Measurements from ENCODE around the gene SPCS1. TPM values are rescaled to one million over a fixed set of nuclear protein-coding genes. Genes with fewer than 3 reads are reported as not detected.
A peak's percentile ranks its signal among the peaks of the same experiment; 100 is the strongest.

The SPCS1 gene
- total RNA-seq, 1 experiment from 2014 or later = 124 TPM

DNA sequence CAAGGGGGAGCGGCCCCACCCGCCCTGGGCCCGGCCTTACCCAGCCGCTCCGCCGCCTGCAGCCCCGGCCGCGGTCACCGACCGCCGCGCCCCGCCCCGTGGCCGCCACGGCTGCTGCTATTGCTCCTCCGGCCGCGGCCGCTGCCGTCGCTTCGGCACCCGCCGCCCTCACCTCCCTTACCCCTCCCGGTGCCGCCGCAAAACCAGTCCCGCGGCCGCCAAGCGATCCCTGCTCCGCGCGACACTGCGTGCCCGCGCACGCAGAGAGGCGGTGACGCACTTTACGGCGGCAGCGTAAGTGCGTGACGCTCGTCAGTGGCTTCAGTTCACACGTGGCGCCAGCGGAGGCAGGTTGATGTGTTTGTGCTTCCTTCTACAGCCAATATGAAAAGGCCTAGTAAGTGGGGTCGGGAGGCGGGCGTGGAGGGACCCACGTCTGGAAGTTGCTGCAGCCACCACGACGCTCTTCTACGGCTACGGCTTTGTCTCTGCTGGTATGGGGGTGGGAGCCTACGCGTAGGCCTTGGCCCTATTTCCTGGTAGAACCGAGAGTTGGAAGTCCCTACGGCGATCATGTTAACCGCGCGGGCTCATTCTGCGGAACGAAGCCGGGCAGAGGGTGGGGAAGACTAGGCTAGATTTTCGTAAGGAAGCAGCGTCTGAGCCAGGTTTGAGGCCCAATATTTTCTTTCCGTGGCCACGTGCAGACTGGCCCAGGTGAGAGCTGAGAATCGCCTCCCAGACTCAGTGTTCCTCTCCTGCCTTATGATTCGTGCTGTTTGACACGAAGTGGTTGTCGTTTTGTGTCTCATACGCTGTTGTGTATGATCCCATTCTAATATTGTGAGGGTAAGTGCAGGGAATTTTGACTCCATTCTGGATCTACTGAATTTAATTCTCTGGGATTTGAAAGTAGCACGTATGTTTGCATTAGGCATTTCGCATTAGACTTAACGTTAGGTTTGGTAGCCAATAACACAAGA is 19.9 kb upstream of the SPCS1 start, which contains the start of the genes GNL3 and PBRM1:
GNL3 (plus strand) TSS at position 324 of the 983 bp plus-strand sequence; CDS start at position 385, 61 bp downstream.
PBRM1 (minus strand) TSS at position 205 of the 983 bp plus-strand sequence.
- no peak within 1 kb of the TSS for H2AFZ ChIP-seq (ENCODE audit: low read depth, low read length, poor library complexity, severe bottlenecking)
- no peaks in the 10 kb centered on the region for H3K9me3 ChIP-seq (ENCODE audit: control insufficient read depth in 1 of 2, insufficient read depth in 1 of 2, low read depth in 1 of 2, low read length in 2 of 2)
- DNase-seq (ENCODE audit: low read depth, low spot score) (peak; percentile 91), ATAC-seq (peak; percentile 80)
- ChIA-PET RAD21 (ENCODE audit: low non-redundant PET in 1 of 2, low total read pairs in 2 of 2, uncharacterized antibody in 2 of 2, unreplicated experiment in 2 of 2) (no interaction called here), POLR2A (interaction anchor here (1.4 kb wide), 1 partner anchor 11 kb away, joined by 4 read pairs; no protein-coding TSS in a partner anchor), CTCF (no interaction called here)
- H4K20me1 ChIP-seq (ENCODE audit: insufficient read depth) = peaks cover 3% of the 10 kb centered on the region; the same call in 1 of the 2 replicates
- H3K36me3 ChIP-seq (ENCODE audit: control insufficient read depth in 1 of 2, insufficient read depth in 2 of 2, low read length in 2 of 2) = peaks cover 36 to 48% of the 10 kb centered on the region in 2 experiments
- TSS peak; percentile 56 for BruUV-seq (replicated peaks)
- H3K4me2 ChIP-seq (ENCODE audit: low read length) = peak within 1 kb of the TSS; percentile 81
- no peaks in the 10 kb centered on the region for H3K27me3 ChIP-seq (ENCODE audit: insufficient read depth, low read length)
- peak within 1 kb of the TSS; percentile 74 for H3K27ac ChIP-seq (ENCODE audit: low read depth, low read length)
- intact Hi-C loops (cut with micrococcal nuclease) = no loop called here
- H3K9ac ChIP-seq (ENCODE audit: low read length) = peak within 1 kb of the TSS; percentile 97
- no peak for TF ChIP-seq EZH2 (IDR thresholded peaks at IDR 0.05)
- TF ChIP-seq, protein P1, sequence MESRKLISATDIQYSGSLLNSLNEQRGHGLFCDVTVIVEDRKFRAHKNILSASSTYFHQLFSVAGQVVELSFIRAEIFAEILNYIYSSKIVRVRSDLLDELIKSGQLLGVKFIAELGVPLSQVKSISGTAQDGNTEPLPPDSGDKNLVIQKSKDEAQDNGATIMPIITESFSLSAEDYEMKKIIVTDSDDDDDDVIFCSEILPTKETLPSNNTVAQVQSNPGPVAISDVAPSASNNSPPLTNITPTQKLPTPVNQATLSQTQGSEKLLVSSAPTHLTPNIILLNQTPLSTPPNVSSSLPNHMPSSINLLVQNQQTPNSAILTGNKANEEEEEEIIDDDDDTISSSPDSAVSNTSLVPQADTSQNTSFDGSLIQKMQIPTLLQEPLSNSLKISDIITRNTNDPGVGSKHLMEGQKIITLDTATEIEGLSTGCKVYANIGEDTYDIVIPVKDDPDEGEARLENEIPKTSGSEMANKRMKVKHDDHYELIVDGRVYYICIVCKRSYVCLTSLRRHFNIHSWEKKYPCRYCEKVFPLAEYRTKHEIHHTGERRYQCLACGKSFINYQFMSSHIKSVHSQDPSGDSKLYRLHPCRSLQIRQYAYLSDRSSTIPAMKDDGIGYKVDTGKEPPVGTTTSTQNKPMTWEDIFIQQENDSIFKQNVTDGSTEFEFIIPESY (IDR thresholded peaks at IDR 0.05; ENCODE audit: extremely low read depth, insufficient replicate concordance, low read length) = peak; percentile 4
- TF ChIP-seq FOSL1 (IDR thresholded peaks at IDR 0.05; ENCODE audit: low read depth) = no peak
- peak; percentile 96 for TF ChIP-seq ZFX (IDR thresholded peaks at IDR 0.05)
- TF ChIP-seq, protein P2, sequence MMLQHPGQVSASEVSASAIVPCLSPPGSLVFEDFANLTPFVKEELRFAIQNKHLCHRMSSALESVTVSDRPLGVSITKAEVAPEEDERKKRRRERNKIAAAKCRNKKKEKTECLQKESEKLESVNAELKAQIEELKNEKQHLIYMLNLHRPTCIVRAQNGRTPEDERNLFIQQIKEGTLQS (IDR thresholded peaks at IDR 0.05) = no peak
- no peak for TF ChIP-seq ELF1 (IDR thresholded peaks at IDR 0.05; ENCODE audit: borderline replicate concordance, low read depth)
- peak; percentile 67 for TF ChIP-seq YY1 (IDR thresholded peaks at IDR 0.05; ENCODE audit: extremely low read depth, insufficient replicate concordance, low read depth, low read length)
- TF ChIP-seq CBX3 (IDR thresholded peaks at IDR 0.05; ENCODE audit: low read depth) = 0 out of 2 replicates have a peak, but pooled peaks have one; percentile 62
- no peak for TF ChIP-seq RAD21 (IDR thresholded peaks at IDR 0.05; ENCODE audit: low read depth)
- no peak for TF ChIP-seq ZNF274 (IDR thresholded peaks at IDR 0.05; ENCODE audit: low read depth, low read length)
- TF ChIP-seq SIN3A (IDR thresholded peaks at IDR 0.05; ENCODE audit: low read depth) = peak; percentile 99
- TF ChIP-seq JUND (IDR thresholded peaks at IDR 0.05) = no peak; the same call in 1 of the 2 replicates
- TF ChIP-seq POLR2A (IDR thresholded peaks at IDR 0.05; ENCODE audit: borderline replicate concordance, extremely low read depth, insufficient read depth, insufficient read length) = peak; percentile 33
- peak; percentile 95 for TF ChIP-seq POLR2AphosphoS5 (IDR thresholded peaks at IDR 0.05; ENCODE audit: low read depth, low read length)
- TF ChIP-seq, protein P3, sequence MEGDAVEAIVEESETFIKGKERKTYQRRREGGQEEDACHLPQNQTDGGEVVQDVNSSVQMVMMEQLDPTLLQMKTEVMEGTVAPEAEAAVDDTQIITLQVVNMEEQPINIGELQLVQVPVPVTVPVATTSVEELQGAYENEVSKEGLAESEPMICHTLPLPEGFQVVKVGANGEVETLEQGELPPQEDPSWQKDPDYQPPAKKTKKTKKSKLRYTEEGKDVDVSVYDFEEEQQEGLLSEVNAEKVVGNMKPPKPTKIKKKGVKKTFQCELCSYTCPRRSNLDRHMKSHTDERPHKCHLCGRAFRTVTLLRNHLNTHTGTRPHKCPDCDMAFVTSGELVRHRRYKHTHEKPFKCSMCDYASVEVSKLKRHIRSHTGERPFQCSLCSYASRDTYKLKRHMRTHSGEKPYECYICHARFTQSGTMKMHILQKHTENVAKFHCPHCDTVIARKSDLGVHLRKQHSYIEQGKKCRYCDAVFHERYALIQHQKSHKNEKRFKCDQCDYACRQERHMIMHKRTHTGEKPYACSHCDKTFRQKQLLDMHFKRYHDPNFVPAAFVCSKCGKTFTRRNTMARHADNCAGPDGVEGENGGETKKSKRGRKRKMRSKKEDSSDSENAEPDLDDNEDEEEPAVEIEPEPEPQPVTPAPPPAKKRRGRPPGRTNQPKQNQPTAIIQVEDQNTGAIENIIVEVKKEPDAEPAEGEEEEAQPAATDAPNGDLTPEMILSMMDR (IDR thresholded peaks at IDR 0.05 in 2 of 3, conservative IDR thresholded peaks at IDR 0.05 in 1 of 3; ENCODE audit: borderline replicate concordance in 1 of 3, insufficient read depth in 1 of 3, low read depth in 2 of 3, low read length in 2 of 3) = no peak
- TF ChIP-seq, protein P4, sequence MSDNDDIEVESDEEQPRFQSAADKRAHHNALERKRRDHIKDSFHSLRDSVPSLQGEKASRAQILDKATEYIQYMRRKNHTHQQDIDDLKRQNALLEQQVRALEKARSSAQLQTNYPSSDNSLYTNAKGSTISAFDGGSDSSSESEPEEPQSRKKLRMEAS (IDR thresholded peaks at IDR 0.05) = peak; percentile 100
- no peak for TF ChIP-seq CEBPB (IDR thresholded peaks at IDR 0.05; ENCODE audit: low read depth)
- TF ChIP-seq EZH2phosphoT487 (IDR thresholded peaks at IDR 0.05; ENCODE audit: borderline replicate concordance) = no peak
- TF ChIP-seq SRF (IDR thresholded peaks at IDR 0.05; ENCODE audit: low read depth) = no peak; the same call in 1 of the 2 replicates
- H3K4me3 ChIP-seq (replicated peaks in 1 of 2; ENCODE audit: low read depth in 1 of 2, low read length in 2 of 2) = peak within 1 kb of the TSS; percentile 94 to 98
- H3K9me2 ChIP-seq (ENCODE audit: insufficient read depth) = no peaks in the 10 kb centered on the region
- H3K79me2 ChIP-seq (ENCODE audit: insufficient read depth, low read length) = peaks cover 87% of the 10 kb centered on the region
- H3K4me1 ChIP-seq (ENCODE audit: control insufficient read depth in 1 of 2, insufficient read depth in 2 of 2, low read length in 2 of 2) = peaks cover 13 to 29% of the 10 kb centered on the region in 2 experiments; a peak in 3 of 4 replicates
